Chondrocyte (in vitro differentiated cells): ENCODE data around the gene PCNX1. TPM values are rescaled to one million over a fixed set of nuclear protein-coding genes. Genes with fewer than 3 reads are reported as not detected.

Experiments
- DNase-seq: peaks from one replicate; pipeline ENCODE4 v3.0.0; 2021; ENCODE audit warnings: mixed read lengths, low spot score
- H3K27ac Mint-ChIP-seq: one replicate; pipeline ENCODE4 v1.8.0; 2021; ENCODE audit warnings: mild to moderate bottlenecking, moderate library complexity, mixed read lengths; ENCODE audit not compliant: unreplicated experiment
- H3K27me3 Mint-ChIP-seq: 2 replicates; pipeline ENCODE4 v1.8.0; 2021; ENCODE audit warnings: low read depth, mixed read lengths
- H3K36me3 Mint-ChIP-seq: 2 replicates; pipeline ENCODE4 v1.8.0; 2021; ENCODE audit warnings: low read depth, mixed read lengths
- H3K4me1 Mint-ChIP-seq: 2 replicates; pipeline ENCODE4 v1.8.0; 2021; ENCODE audit warnings: low read depth, mild to moderate bottlenecking, mixed read lengths
- H3K4me3 Mint-ChIP-seq: one replicate; pipeline ENCODE4 v1.8.0; 2021; ENCODE audit warnings: mild to moderate bottlenecking, moderate library complexity, mixed read lengths; ENCODE audit not compliant: unreplicated experiment
- H3K9me3 Mint-ChIP-seq: 2 replicates; pipeline ENCODE4 v1.8.0; 2021; ENCODE audit warnings: low read depth, mixed read lengths
- total RNA-seq: library from RNA; stranded (reverse); gene quantifications from 3 replicates; pipeline ENCODE4 v1.2.1, GENCODE V29; 2021
- TF ChIP-seq, protein P1 (sequence below): fragments of 200-600 bp; sonication (generic); IDR thresholded peaks from 2 replicates; pipeline ENCODE4 v1.5.0; 2021; ENCODE audit warnings: antibody characterized with exemption, mild to moderate bottlenecking, moderate library complexity

PCNX1 gene
- total RNA-seq, 1 donor from 2014 or later = 54.3 TPM

DNA sequence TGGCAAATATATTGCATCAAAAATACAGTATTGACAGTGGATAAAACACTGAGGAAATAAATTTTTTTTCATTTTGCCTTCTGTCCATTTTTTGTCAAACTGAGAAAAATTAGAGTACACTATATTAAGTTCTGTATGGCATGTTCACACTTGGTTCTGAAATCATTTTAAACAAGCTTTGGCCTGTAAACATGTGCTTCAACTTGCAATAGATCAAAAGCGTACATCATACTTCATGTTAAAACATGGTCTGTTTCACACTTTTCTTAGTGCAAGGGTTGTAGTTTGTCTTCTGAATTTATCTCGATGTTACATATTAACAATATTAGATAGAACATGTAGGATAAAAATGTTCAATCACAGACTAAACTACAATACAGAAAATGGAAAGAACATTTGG, 208.0 kb downstream of the PCNX1 start:
- H3K9me3 Mint-ChIP-seq = peaks cover 7% of the 10 kb centered on the region
- TF ChIP-seq, protein P1, sequence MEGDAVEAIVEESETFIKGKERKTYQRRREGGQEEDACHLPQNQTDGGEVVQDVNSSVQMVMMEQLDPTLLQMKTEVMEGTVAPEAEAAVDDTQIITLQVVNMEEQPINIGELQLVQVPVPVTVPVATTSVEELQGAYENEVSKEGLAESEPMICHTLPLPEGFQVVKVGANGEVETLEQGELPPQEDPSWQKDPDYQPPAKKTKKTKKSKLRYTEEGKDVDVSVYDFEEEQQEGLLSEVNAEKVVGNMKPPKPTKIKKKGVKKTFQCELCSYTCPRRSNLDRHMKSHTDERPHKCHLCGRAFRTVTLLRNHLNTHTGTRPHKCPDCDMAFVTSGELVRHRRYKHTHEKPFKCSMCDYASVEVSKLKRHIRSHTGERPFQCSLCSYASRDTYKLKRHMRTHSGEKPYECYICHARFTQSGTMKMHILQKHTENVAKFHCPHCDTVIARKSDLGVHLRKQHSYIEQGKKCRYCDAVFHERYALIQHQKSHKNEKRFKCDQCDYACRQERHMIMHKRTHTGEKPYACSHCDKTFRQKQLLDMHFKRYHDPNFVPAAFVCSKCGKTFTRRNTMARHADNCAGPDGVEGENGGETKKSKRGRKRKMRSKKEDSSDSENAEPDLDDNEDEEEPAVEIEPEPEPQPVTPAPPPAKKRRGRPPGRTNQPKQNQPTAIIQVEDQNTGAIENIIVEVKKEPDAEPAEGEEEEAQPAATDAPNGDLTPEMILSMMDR = no peak

DNA sequence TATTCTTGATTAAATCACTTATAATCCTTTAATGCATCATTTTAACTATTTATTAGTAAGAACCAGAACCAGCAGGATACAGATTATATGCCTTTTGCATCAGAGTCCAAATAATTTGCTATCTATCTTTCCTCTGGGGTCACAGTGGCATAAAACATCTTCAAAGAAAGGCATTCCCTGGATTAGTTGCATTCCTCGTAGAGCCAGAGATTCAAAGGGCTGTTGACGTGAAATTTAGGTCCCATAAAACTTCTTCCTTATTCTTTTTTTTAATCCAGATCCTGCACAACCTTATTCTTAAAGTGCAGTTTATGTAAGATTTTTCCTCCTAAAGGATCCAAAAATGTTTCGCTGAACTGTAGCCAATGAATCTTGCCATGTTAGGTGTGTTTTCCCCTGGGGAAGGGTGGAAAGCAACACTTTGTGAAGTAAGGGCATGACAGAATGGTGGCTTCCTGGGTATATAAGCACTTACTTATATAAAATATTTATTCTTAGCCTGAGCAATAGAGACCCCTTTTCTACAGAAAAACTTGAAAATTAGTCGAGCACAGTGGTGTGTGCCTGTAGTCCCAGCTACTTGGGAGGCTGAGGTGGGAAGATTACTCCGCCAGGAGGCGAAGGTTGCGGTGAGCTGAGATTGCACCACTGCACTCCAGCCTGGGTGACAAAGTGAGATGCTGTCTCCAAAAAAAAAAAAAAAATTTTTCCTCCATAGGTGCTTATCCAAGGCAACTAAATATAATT, 208.7 kb downstream of the PCNX1 start:
- Mint-ChIP-seq H3K27ac (no peak overlapping the region), H3K36me3 (peaks cover 4% of the 10 kb centered on the region), H3K27me3 (no peaks in the 10 kb centered on the region), H3K4me1 (peaks cover 63% of the 10 kb centered on the region), H3K4me3 (no peak overlapping the region), H3K9me3 (peaks cover 7% of the 10 kb centered on the region)
- DNase-seq = no peak
- TF ChIP-seq, protein P1 = no peak

More for the DNA sequence above, 208.0 kb downstream of the PCNX1 start:
- no peak for DNase-seq
- peaks cover 69% of the 10 kb centered on the region for H3K4me1 Mint-ChIP-seq
- H3K4me3 Mint-ChIP-seq = no peak overlapping the region
- H3K27ac Mint-ChIP-seq = no peak overlapping the region
- H3K27me3 Mint-ChIP-seq = no peaks in the 10 kb centered on the region
- peaks cover 4% of the 10 kb centered on the region for H3K36me3 Mint-ChIP-seq

DNA sequence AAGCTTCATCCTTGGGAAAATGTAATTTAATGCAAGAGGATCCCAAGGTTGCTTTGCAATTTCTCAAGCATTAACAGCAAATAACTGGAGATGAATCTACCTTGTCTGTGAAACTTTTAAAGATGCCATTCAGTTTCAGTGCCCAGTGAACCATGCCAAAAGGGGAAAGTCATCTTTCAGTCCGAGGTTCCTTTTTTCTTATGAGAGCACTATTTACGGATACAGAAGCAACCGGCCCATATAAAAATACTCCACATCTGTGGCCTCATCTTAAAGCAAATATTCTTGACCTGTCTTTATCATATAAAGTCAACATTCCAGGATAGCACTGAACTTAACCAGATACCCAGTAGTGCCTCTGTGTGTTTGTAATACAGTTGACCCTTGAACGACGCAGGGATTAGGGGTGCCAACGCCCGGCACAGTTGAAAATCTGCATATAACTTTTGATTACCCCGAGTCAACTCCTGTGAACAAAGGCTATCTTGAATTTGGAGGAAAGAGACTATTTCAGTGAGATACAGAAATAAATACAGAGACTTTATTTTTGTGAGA, 209.4 kb downstream of the PCNX1 start:
- H3K27ac Mint-ChIP-seq = peak overlapping the region; percentile 81
- no peak overlapping the region for H3K4me3 Mint-ChIP-seq
- peaks cover 57% of the 10 kb centered on the region for H3K4me1 Mint-ChIP-seq
- H3K9me3 Mint-ChIP-seq = peaks cover 7% of the 10 kb centered on the region
- H3K36me3 Mint-ChIP-seq = peaks cover 4% of the 10 kb centered on the region
- DNase-seq = no peak
- no peaks in the 10 kb centered on the region for H3K27me3 Mint-ChIP-seq
- TF ChIP-seq, protein P1 = no peak

DNA sequence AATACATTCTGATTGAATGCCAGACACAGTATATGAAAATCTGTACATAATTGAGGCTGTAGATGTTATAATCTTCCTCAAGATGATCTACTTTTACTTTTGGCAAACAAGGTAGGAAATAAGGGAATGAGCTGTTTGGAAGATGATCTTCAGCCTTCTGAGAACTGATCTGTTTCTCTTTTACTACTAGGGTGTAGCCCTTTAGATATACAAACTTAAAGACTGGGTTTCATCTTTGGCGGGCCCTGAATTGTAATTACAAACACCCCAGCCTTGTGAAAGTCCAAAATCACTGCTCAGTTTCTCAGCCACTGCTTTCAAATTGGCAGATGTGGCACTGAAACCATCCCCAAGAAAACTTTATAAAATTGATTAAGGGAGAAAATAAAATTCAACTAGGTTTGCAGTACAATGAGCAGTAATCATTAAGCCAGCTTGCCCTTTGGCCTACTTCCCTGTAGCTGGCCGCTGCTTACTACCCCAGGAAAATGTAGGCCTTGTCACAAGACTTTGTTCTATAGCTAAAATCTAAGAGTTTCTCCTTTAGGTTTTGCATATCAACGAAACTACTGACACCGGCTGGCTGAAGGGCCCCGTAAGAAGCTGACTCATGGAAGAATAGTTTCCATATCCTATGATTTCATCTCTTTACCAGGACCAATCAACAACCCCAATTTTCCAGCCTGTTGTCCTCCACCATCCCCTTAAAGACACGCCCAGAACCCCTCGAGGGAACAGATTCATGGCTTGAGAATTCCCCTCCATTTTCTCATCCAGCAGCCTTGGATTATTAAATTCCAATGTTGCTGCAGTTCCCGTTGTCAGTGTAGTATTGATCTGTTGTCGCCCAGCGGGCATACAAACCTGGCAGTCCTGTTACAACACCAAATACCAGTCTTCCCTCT, 210.8 kb downstream of the PCNX1 start:
- Mint-ChIP-seq H3K27ac (peak overlapping the region; percentile 89), H3K27me3 (no peaks in the 10 kb centered on the region), H3K36me3 (peaks cover 4% of the 10 kb centered on the region), H3K4me1 (peaks cover 46% of the 10 kb centered on the region), H3K9me3 (peaks cover 7% of the 10 kb centered on the region), H3K4me3 (no peak overlapping the region)
- TF ChIP-seq, protein P1 = no peak
- DNase-seq = no peak

DNA sequence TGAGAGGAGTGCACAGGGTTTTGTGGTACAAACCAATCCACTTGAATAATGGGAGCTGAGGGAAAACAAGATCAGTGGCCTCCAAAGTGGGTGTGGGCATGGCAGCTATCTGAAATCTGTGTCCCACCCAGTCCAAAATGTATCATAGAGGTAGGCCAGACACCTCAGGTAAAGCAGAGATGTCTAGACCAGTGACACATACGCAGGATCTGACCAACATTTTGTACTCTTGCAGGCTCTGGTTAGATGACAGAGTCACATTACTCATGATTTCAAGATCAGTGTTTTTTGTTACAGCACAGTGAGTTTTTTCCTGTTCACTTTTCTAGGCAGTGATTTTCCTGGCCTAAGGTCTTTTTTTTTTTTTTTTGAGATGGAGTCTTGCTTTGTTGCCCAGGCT, 211.8 kb downstream of the PCNX1 start:
- TF ChIP-seq, protein P1 = no peak
- peaks cover 37% of the 10 kb centered on the region for H3K4me1 Mint-ChIP-seq
- H3K9me3 Mint-ChIP-seq = peaks cover 7% of the 10 kb centered on the region
- H3K4me3 Mint-ChIP-seq = no peak overlapping the region
- no peak for DNase-seq
- H3K36me3 Mint-ChIP-seq = peaks cover 4% of the 10 kb centered on the region
- H3K27me3 Mint-ChIP-seq = no peaks in the 10 kb centered on the region
- peak overlapping the region; percentile 89 for H3K27ac Mint-ChIP-seq
